Measurements from ENCODE around the gene C2CD3. TPM values are rescaled to one million over a fixed set of nuclear protein-coding genes. Genes with fewer than 3 reads are reported as not detected.

Gene C2CD3
- total RNA-seq, 1 donor from 2014 or later = 3.7 TPM

DNA sequence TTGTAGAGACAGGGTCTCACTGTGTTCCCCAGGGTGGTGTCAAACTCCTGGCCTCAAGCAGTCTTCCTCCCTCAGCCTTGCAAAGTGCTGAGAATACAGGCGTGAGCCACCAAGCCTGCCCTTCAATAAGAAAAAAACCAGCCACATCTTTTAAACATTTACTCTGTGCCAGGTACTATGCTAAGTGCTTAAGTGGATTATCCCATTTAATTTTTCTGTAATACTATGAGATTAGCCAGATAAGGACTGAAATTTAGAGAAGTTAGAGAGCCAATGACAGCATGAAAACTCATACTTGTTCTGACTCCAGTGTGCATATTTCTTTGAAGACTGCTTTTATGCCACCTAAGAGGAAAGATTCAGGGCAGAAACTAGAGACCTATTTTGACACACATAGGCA is 35.9 kb upstream of the C2CD3 start:
- FAIRE-seq (no peak), DNase-seq (ENCODE audit: low read depth) (no peak)
- H3K27me3 ChIP-seq (ENCODE audit: control insufficient read depth, insufficient read depth, low read length) = no peaks in the 10 kb centered on the region
- peaks cover 9% of the 10 kb centered on the region for H3K36me3 ChIP-seq (ENCODE audit: control insufficient read depth, insufficient read depth, low read length)
- TF ChIP-seq, protein P1, sequence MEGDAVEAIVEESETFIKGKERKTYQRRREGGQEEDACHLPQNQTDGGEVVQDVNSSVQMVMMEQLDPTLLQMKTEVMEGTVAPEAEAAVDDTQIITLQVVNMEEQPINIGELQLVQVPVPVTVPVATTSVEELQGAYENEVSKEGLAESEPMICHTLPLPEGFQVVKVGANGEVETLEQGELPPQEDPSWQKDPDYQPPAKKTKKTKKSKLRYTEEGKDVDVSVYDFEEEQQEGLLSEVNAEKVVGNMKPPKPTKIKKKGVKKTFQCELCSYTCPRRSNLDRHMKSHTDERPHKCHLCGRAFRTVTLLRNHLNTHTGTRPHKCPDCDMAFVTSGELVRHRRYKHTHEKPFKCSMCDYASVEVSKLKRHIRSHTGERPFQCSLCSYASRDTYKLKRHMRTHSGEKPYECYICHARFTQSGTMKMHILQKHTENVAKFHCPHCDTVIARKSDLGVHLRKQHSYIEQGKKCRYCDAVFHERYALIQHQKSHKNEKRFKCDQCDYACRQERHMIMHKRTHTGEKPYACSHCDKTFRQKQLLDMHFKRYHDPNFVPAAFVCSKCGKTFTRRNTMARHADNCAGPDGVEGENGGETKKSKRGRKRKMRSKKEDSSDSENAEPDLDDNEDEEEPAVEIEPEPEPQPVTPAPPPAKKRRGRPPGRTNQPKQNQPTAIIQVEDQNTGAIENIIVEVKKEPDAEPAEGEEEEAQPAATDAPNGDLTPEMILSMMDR (IDR thresholded peaks at IDR 0.05; ENCODE audit: insufficient read depth, low read length, severe bottlenecking) = no peak
- H3K4me3 ChIP-seq (ENCODE audit: low read depth, low read length) = no peak overlapping the region

GRCh38 chr11:74205181-74205580 is 34.4 kb upstream of the C2CD3 start:
- Histone ChIP-seq H3K27me3 (ENCODE audit: control insufficient read depth, insufficient read depth, low read length) (no peaks in the 10 kb centered on the region), H3K4me3 (ENCODE audit: low read depth, low read length) (no peak overlapping the region), H3K36me3 (ENCODE audit: control insufficient read depth, insufficient read depth, low read length) (peaks cover 9% of the 10 kb centered on the region)
- DNase-seq (ENCODE audit: low read depth) (no peak), FAIRE-seq (no peak)
- TF ChIP-seq, protein P1 (IDR thresholded peaks at IDR 0.05; ENCODE audit: insufficient read depth, low read length, severe bottlenecking) = no peak

DNA sequence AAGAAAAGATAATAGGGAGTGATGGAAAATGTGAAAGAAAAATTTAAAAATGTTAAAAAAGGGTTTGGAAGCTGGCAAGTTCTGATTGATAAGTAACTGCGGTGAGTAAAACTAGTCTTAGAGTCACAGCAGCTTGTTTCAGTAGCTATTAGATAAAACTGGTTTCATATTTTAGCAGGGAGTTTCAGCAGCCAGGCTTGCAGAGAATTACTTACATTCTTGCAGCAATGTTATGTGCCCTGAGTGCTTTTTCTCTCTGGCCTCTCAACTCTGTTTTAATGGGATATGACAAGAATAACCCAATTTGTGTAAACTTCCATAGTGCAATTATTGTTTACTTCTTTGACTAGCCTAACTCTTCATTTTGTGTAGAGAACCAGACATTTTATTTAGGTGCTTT is 33.9 kb upstream of the C2CD3 start:
- DNase-seq (ENCODE audit: low read depth) = no peak
- no peak for FAIRE-seq
- Histone ChIP-seq H3K4me3 (ENCODE audit: low read depth, low read length) (no peak overlapping the region), H3K36me3 (ENCODE audit: control insufficient read depth, insufficient read depth, low read length) (peaks cover 9% of the 10 kb centered on the region), H3K27me3 (ENCODE audit: control insufficient read depth, insufficient read depth, low read length) (no peaks in the 10 kb centered on the region)
- TF ChIP-seq, protein P1 (IDR thresholded peaks at IDR 0.05; ENCODE audit: insufficient read depth, low read length, severe bottlenecking) = no peak

GRCh38 chr11:74203966-74204365 is 33.2 kb upstream of the C2CD3 start:
- H3K4me3 ChIP-seq (ENCODE audit: low read depth, low read length) = no peak overlapping the region
- H3K36me3 ChIP-seq (ENCODE audit: control insufficient read depth, insufficient read depth, low read length) = peaks cover 7% of the 10 kb centered on the region
- DNase-seq (ENCODE audit: low read depth) (no peak), FAIRE-seq (no peak)
- TF ChIP-seq, protein P1 (IDR thresholded peaks at IDR 0.05; ENCODE audit: insufficient read depth, low read length, severe bottlenecking) = no peak
- no peaks in the 10 kb centered on the region for H3K27me3 ChIP-seq (ENCODE audit: control insufficient read depth, insufficient read depth, low read length)

DNA sequence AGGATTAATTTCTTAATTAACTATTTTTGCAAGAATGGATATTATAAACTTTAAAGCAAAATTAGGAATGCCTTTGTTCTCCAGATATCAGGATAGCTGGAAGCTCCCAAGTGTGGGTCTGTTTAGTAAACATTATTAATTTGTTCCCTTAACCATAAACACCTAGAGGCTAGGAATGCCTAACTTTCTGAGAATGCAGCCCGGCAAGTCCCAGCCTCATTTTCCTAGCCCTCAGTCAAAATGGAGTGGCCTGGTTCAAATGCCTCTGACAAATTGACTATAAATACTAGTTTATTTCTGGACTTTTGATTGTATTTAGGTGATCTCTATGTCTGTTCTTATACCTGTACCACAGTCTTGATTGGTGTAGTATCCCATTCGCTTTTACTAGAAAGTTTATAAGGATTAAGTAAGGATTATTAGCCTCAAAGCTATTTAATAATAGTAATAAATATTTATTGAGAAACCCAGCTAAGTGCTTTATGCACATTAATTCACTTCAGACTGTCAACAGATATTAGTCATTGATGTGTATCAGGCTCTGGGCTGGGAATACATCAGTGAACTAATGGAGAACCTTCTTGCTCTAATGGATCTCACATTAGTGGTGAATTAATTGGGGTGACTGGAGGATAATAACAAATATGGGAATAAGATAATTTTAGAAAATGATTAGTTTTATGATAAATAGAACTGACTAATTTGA is 26.1 kb upstream of the C2CD3 start:
- TF ChIP-seq, protein P1 (IDR thresholded peaks at IDR 0.05; ENCODE audit: insufficient read depth, low read length, severe bottlenecking) = no peak
- DNase-seq (ENCODE audit: low read depth) (no peak), FAIRE-seq (no peak)
- Histone ChIP-seq H3K36me3 (ENCODE audit: control insufficient read depth, insufficient read depth, low read length) (no peaks in the 10 kb centered on the region), H3K4me3 (ENCODE audit: low read depth, low read length) (no peak overlapping the region), H3K27me3 (ENCODE audit: control insufficient read depth, insufficient read depth, low read length) (no peaks in the 10 kb centered on the region)

DNA sequence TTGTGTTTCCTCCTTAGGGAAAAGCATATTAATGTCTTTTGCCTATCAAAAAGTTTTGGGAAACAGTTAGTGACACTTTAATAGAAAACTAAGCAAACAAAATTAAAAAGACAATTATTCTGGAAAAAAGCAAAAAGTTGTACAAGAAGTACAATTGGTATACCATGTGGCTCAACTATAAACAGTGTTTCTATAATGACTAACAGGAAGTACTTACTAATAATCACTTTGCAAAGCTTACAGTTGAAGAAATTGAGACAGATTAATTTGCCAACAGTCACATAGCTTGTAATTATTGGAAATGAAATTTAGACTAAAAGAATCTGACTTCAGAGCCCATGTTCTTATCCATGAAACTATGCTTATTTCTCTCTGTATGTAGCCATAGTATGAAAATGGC is 25.0 kb upstream of the C2CD3 start:
- FAIRE-seq (no peak), DNase-seq (ENCODE audit: low read depth) (peak; percentile 52)
- Histone ChIP-seq H3K4me3 (ENCODE audit: low read depth, low read length) (no peak overlapping the region), H3K27me3 (ENCODE audit: control insufficient read depth, insufficient read depth, low read length) (no peaks in the 10 kb centered on the region), H3K36me3 (ENCODE audit: control insufficient read depth, insufficient read depth, low read length) (no peaks in the 10 kb centered on the region)
- TF ChIP-seq, protein P1 (IDR thresholded peaks at IDR 0.05; ENCODE audit: insufficient read depth, low read length, severe bottlenecking) = no peak

Data from bronchial epithelial cell (primary cell).